NOMO-1 treated with DMSO at 0.1 percent for 48 hours (cell line): ENCODE results near the gene FKBP3.

Experiments used
- DNase-seq: peaks from one replicate; lab custom pipeline; 2025; ENCODE audit not compliant: unreplicated experiment; lab: John Stamatoyannopoulos, UW

The FKBP3 gene

GRCh38 chr14:45134051-45134958 is at the start of gene FKBP3:
Gene FKBP3 (minus strand): TSS chr14:45134481. CDS start chr14:45134456, 25 bp downstream.
- peak; percentile 98 for DNase-seq

GRCh38 chr14:45181806-45182205 is 47.5 kb upstream of the FKBP3 start:
- DNase-seq = no peak

GRCh38 chr14:45181329-45181728 is 47.0 kb upstream of the FKBP3 start:
- DNase-seq = no peak

- peak; percentile 95 for DNase-seq
Measured at GRCh38 chr14:45177076-45177475, 42.8 kb upstream of the FKBP3 start.

GRCh38 chr14:45169906-45170305 is 35.6 kb upstream of the FKBP3 start:
- DNase-seq = no peak

GRCh38 chr14:45156067-45156466 is 21.8 kb upstream of the FKBP3 start:
- DNase-seq = no peak

- DNase-seq = no peak
Measured at GRCh38 chr14:45150386-45150890, 16.2 kb upstream of the FKBP3 start.

- no peak for DNase-seq
Measured at GRCh38 chr14:45149602-45150001, 15.3 kb upstream of the FKBP3 start.

GRCh38 chr14:45145214-45145613 is 10.9 kb upstream of the FKBP3 start:
- DNase-seq = no peak

- no peak for DNase-seq
Measured at GRCh38 chr14:45144658-45145057, 10.4 kb upstream of the FKBP3 start.

- DNase-seq = peak; percentile 24
Measured at GRCh38 chr14:45142083-45142482, 7.8 kb upstream of the FKBP3 start.

GRCh38 chr14:45140661-45141187 is 6.4 kb upstream of the FKBP3 start:
- no peak for DNase-seq

- DNase-seq = no peak
Measured at GRCh38 chr14:45136399-45136798, 2.1 kb upstream of the FKBP3 start.

GRCh38 chr14:45135659-45136395 is 1.5 kb upstream of the FKBP3 start, which contains the start of gene FANCM:
Gene FANCM (plus strand): TSS chr14:45135930. CDS start chr14:45136032, 102 bp downstream.
- DNase-seq = peak; percentile 94

- DNase-seq = no peak
Measured at GRCh38 chr14:45135156-45135555, 875 bp upstream of the FKBP3 start.

- no peak for DNase-seq
Measured at GRCh38 chr14:45133683-45134050, 614 bp downstream of the FKBP3 start.

- DNase-seq = no peak
Measured at GRCh38 chr14:45128963-45129629, 5.2 kb downstream of the FKBP3 start.

GRCh38 chr14:45125754-45126153 is 8.5 kb downstream of the FKBP3 start:
- no peak for DNase-seq

GRCh38 chr14:45123271-45123670 is 11.0 kb downstream of the FKBP3 start:
- no peak for DNase-seq

GRCh38 chr14:45120096-45120495 is 14.2 kb downstream of the FKBP3 start:
- DNase-seq = no peak

GRCh38 chr14:45118594-45118993 is 15.7 kb downstream of the FKBP3 start:
- DNase-seq = no peak
